Colonic mucosa (tissue), 4 donors: ENCODE measurements around the gene GABBR2. TPM values are rescaled to one million over a fixed set of nuclear protein-coding genes. Genes with fewer than 3 reads are reported as not detected.
A peak's percentile ranks its signal among the peaks of the same experiment; 100 is the strongest.
"Not testable (repeated sequence)": the region's sequence is repeated elsewhere in the genome, so short reads cannot be mapped to it uniquely, and the experiment has no call there.

Source experiments
- DNase-seq: peaks from one replicate; pipeline ENCODE4 v3.0.0-alpha.2; 2020
- H3K27ac ChIP-seq: fragments of 200-600 bp; one replicate; pipeline ENCODE4 v1.8.0; 2021
- H3K27me3 ChIP-seq: fragments of 200-600 bp; one replicate; pipeline ENCODE4 v1.8.0; 2021
- H3K36me3 ChIP-seq: fragments of 200-600 bp; one replicate; pipeline ENCODE4 v1.8.0; 2021
- H3K4me1 ChIP-seq: fragments of 200-600 bp; one replicate; pipeline ENCODE4 v1.8.0; 2021; ENCODE audit warnings: mild to moderate bottlenecking
- H3K4me3 ChIP-seq: fragments of 200-600 bp; one replicate; pipeline ENCODE4 v1.8.0; 2021
- H3K9ac ChIP-seq, 2 donors: one replicate each; pipeline ENCODE4 v1.7.0; 2013; ENCODE audit warnings: control low read depth in 2 of 2, low read depth in 2 of 2, low read length in 2 of 2
- H3K9me3 ChIP-seq: fragments of 200-600 bp; one replicate; pipeline ENCODE4 v1.8.0; 2021
- CTCF ChIP-seq: fragments of 200-600 bp; IDR thresholded peaks from one replicate; pipeline ENCODE4 v1.8.0; 2022; ENCODE audit warnings: antibody characterized with exemption, mild to moderate bottlenecking
- intact Hi-C: fragments of 100-400 bp; cut with DNase I; formaldehyde crosslinking; loops from one replicate; pipeline ENCODE4 v1.14.1; 2022
- total RNA-seq, 2 donors: library from RNA; stranded (reverse); fragmentation: NEBNext Ultra II Directional in 1 of 2; extraction: Animal tissue kit (Norgen Biotek cat#: 25700) in 1 of 2; gene quantifications; one replicate each; pipeline ENCODE4 v1.2.1, GENCODE V29; 2021
- donor health status: healthy.
- donor health status: DM: no; HTN: no; CAD: no.
- donor health status: DM: no; HTN: no; CAD: no.

The GABBR2 gene
- total RNA-seq, 2 donors from 2014 or later: 0.05 TPM; not detected in 1

DNA sequence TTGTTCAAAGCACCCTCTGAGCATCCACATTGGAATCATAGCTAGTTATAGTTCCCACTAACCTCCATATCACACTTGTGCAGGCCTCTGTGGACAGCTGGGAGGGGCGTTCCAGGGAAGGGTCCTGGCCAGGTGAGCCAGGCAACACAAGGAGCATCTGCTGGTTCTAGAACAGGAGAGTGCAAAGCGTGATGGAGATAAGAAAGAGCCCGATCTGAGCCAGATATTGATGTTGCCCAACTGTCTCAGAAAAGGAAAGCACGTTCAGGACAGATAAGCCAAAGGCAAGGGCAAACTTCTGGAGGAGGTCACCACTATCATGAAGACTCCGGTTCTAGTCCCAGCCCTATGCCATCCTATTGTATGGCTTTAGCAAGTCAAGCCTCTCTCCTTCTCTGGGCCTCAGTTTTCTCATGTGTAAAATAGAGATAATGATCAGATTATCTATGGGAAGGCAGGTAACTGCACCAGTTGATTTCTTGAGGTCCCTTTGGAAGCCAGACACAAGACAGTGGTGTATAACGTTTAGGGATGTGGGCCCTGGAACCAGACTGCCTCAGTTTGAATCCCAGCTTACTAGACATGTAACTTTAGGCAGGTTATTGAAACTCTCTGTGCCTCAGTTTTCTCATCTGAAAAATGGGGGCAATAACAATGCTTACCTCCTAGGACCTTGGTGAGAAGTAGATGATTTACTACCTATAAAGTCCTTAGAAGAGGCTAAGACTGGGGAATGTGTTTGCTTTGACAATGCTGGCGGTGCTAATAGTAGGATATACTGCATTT is 19.8 kb downstream of the GABBR2 start:
- no peak for DNase-seq
- TF ChIP-seq CTCF: no peak
- intact Hi-C loops: no loop called here

GRCh38 chr9:98687911-98688310 is 20.8 kb downstream of the GABBR2 start:
- no peak overlapping the region for H3K4me3 ChIP-seq
- no peak overlapping the region for H3K27ac ChIP-seq
- no peaks in the 10 kb centered on the region for H3K27me3 ChIP-seq
- DNase-seq: no peak
- no peak overlapping the region for H3K9ac ChIP-seq
- no peaks in the 10 kb centered on the region for H3K4me1 ChIP-seq
- H3K9me3 ChIP-seq: no peaks in the 10 kb centered on the region
- no peaks in the 10 kb centered on the region for H3K36me3 ChIP-seq
- no peak for TF ChIP-seq CTCF
- intact Hi-C loops: no loop called here

More for the DNA sequence above, 19.8 kb downstream of the GABBR2 start:
- Histone ChIP-seq H3K27me3 (no peaks in the 10 kb centered on the region), H3K9ac (no peak overlapping the region), H3K36me3 (no peaks in the 10 kb centered on the region), H3K4me3 (no peak overlapping the region), H3K27ac (no peak overlapping the region), H3K9me3 (no peaks in the 10 kb centered on the region), H3K4me1 (no peaks in the 10 kb centered on the region)

GRCh38 chr9:98686961-98687855 is 21.5 kb downstream of the GABBR2 start:
- no peak overlapping the region for H3K9ac ChIP-seq
- no peaks in the 10 kb centered on the region for H3K27me3 ChIP-seq
- TF ChIP-seq CTCF: no peak
- H3K36me3 ChIP-seq: no peaks in the 10 kb centered on the region
- H3K4me3 ChIP-seq: no peak overlapping the region
- H3K27ac ChIP-seq: no peak overlapping the region
- no peaks in the 10 kb centered on the region for H3K9me3 ChIP-seq
- no peaks in the 10 kb centered on the region for H3K4me1 ChIP-seq
- no peak for DNase-seq
- intact Hi-C loops: no loop called here

DNA sequence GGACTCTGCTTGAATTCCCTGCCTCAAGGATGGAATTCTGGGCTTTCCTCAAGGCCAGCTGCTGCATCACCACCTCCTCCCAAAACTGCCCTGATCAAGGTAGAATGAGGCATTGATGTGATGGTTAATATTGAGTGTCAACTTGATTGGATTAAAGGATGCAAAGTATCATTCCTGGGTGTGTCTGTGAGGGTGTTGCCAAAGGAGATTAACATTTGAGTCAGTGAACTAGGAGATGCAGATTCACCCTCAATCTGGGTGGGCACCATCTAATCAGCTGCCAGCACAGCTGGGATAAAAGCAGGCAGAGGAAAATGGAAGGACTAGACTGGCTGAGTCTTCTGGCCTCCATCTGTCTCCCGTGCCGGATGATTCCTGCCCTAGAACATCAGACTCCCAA is 23.9 kb downstream of the GABBR2 start:
- intact Hi-C loops, H3K27me3 ChIP-seq, H3K4me3 ChIP-seq, H3K36me3 ChIP-seq, H3K9me3 ChIP-seq, H3K4me1 ChIP-seq, H3K9ac ChIP-seq, H3K27ac ChIP-seq, DNase-seq: not testable (repeated sequence)

- H3K9ac ChIP-seq: no peak overlapping the region
- no peaks in the 10 kb centered on the region for H3K27me3 ChIP-seq
- no peaks in the 10 kb centered on the region for H3K9me3 ChIP-seq
- no peak overlapping the region for H3K27ac ChIP-seq
- no peaks in the 10 kb centered on the region for H3K36me3 ChIP-seq
- no peaks in the 10 kb centered on the region for H3K4me1 ChIP-seq
- peak; percentile 18 for TF ChIP-seq CTCF
- H3K4me3 ChIP-seq: no peak overlapping the region
- no peak for DNase-seq
- intact Hi-C loops: no loop called here
Measured at GRCh38 chr9:98678244-98678842, 30.4 kb downstream of the GABBR2 start.
